Liver (tissue), 9 donors: ENCODE measurements around the gene DDX59. TPM values are rescaled to one million over a fixed set of nuclear protein-coding genes. Genes with fewer than 3 reads are reported as not detected.
A peak's percentile ranks its signal among the peaks of the same experiment; 100 is the strongest.

Source experiments
- DNase-seq: peaks from one replicate; pipeline ENCODE4 v3.0.0-alpha.2; 2017; ENCODE audit warnings: low spot score
- H3K27ac ChIP-seq, 2 donors: one replicate each; pipeline ENCODE4 v1.7.0; 2013; ENCODE audit warnings: inconsistent platforms in 2 of 2, low read length in 2 of 2, control low read depth in 1 of 2, low read depth in 1 of 2, mild to moderate bottlenecking in 1 of 2
- H3K27me3 ChIP-seq, 4 donors: one replicate each; pipeline versions ENCODE4 v1.6.1 to v1.7.0; 2013; ENCODE audit warnings: low read length in 3 of 4, inconsistent platforms in 1 of 4, mild to moderate bottlenecking in 1 of 4, moderate library complexity in 1 of 4; ENCODE audit not compliant: control insufficient read depth in 4 of 4, insufficient read depth in 4 of 4
- H3K36me3 ChIP-seq, 4 donors: one replicate each; pipeline versions ENCODE4 v1.6.1 to v1.7.0; 2013; ENCODE audit warnings: low read length in 3 of 4, mild to moderate bottlenecking in 3 of 4, low read depth in 1 of 4, moderate library complexity in 1 of 4; ENCODE audit not compliant: control insufficient read depth in 4 of 4, insufficient read depth in 3 of 4
- H3K4me1 ChIP-seq, 4 donors: one replicate each; pipeline versions ENCODE4 v1.6.1 to v1.7.0; 2013; ENCODE audit warnings: low read length in 3 of 4, mild to moderate bottlenecking in 3 of 4, moderate library complexity in 1 of 4; ENCODE audit not compliant: control insufficient read depth in 4 of 4, insufficient read depth in 4 of 4
- H3K4me3 ChIP-seq, 3 donors: one replicate each; pipeline versions ENCODE4 v1.6.1 to v1.7.0; 2013; ENCODE audit warnings: low read length in 3 of 3, control low read depth in 1 of 3, low read depth in 1 of 3, mild to moderate bottlenecking in 1 of 3
- H3K9ac ChIP-seq, 2 donors: one replicate each; pipeline ENCODE4 v1.7.0; 2013; ENCODE audit warnings: low read length in 2 of 2, mild to moderate bottlenecking in 2 of 2, moderate library complexity in 2 of 2, control low read depth in 1 of 2, low read depth in 1 of 2
- H3K9me3 ChIP-seq, 4 donors: one replicate each; pipeline versions ENCODE4 v1.6.1 to v1.7.0; 2013; ENCODE audit warnings: low read length in 3 of 4; ENCODE audit not compliant: control insufficient read depth in 4 of 4
- CTCF ChIP-seq: fragments of 150-350 bp; IDR thresholded peaks from 2 replicates; pipeline ENCODE4 v1.5.1; 2017; ENCODE audit warnings: improper control_type of control experiment, low read depth, low read length; ENCODE audit not compliant: missing input control
- EGR1 ChIP-seq, 2 donors: IDR thresholded peaks; 2 replicates each; pipeline ENCODE4 v1.6.1; 2016 to 2018; ENCODE audit warnings: antibody characterized with exemption in 2 of 2, low read depth in 2 of 2
- FOXA1 ChIP-seq: IDR thresholded peaks from 2 replicates; pipeline ENCODE4 v1.6.1; 2016; ENCODE audit warnings: antibody characterized with exemption
- FOXA2 ChIP-seq: IDR thresholded peaks from 2 replicates; pipeline ENCODE4 v1.6.1; 2016; ENCODE audit warnings: antibody characterized with exemption
- GABPA ChIP-seq, 2 donors: IDR thresholded peaks in 1 of 2; conservative IDR thresholded peaks in 1 of 2; 2 replicates each; pipeline ENCODE4 v1.6.1; 2016; ENCODE audit warnings: antibody characterized with exemption in 2 of 2, mild to moderate bottlenecking in 1 of 2, moderate library complexity in 1 of 2
- HNF4A ChIP-seq, 2 donors: conservative IDR thresholded peaks; 2 replicates each; pipeline ENCODE4 v1.6.1; 2016; ENCODE audit warnings: antibody characterized with exemption in 2 of 2, mild to moderate bottlenecking in 2 of 2
- HNF4G ChIP-seq: IDR thresholded peaks from 2 replicates; pipeline ENCODE4 v1.6.1; 2016; ENCODE audit warnings: antibody characterized with exemption
- NR2F2 ChIP-seq: IDR thresholded peaks from 2 replicates; pipeline ENCODE4 v1.6.1; 2016; ENCODE audit warnings: antibody characterized with exemption
- RXRA ChIP-seq, 2 donors: IDR thresholded peaks; 2 replicates each; pipeline ENCODE4 v1.6.1; 2017 to 2018; ENCODE audit warnings: antibody characterized with exemption in 2 of 2, mild to moderate bottlenecking in 1 of 2
- SP1 ChIP-seq: IDR thresholded peaks from 2 replicates; pipeline ENCODE4 v1.6.1; 2018; ENCODE audit warnings: antibody characterized with exemption, mild to moderate bottlenecking
- TAF1 ChIP-seq: conservative IDR thresholded peaks from 2 replicates; pipeline ENCODE4 v1.6.1; 2016; ENCODE audit warnings: antibody characterized with exemption, mild to moderate bottlenecking
- YY1 ChIP-seq: IDR thresholded peaks from 2 replicates; pipeline ENCODE4 v1.6.1; 2016; ENCODE audit warnings: antibody characterized with exemption, mild to moderate bottlenecking
- ZBTB33 ChIP-seq: IDR thresholded peaks from 2 replicates; pipeline ENCODE4 v1.6.1; 2016; ENCODE audit warnings: antibody characterized with exemption
- WGBS: extraction: QIAGEN DNeasy Blood & Tissue Kit; methylation state at CpG from one replicate; pipeline ENCODE4 v1.1.7; 2013; 5-methylcytosine and 5-hydroxymethylcytosine counted together
- polyA plus RNA-seq, 2 donors: library from polyadenylated mRNA; stranded (reverse) in 1 of 2; unstranded in 1 of 2; fragments of 200-250 nt in 1 of 2; fragments of >200 nt in 1 of 2; fragmentation: Nextera tagmentation in 1 of 2; extraction: Ambion mirVana in 1 of 2; gene quantifications; one replicate each; pipeline versions ENCODE4 v1.2.1 to v1.2.3, GENCODE V29; 2013 to 2015
- total RNA-seq, 2 donors: library from RNA; depleted of rRNA; stranded (reverse); fragments of >200 nt; gene quantifications; one replicate each; pipeline ENCODE4 v1.2.3, GENCODE V29; 2014
- TF ChIP-seq, protein P1 (sequence below): IDR thresholded peaks from 2 replicates; pipeline ENCODE4 v1.6.1; 2016; ENCODE audit warnings: antibody characterized with exemption
- TF ChIP-seq, protein P2 (sequence below): IDR thresholded peaks from 2 replicates; pipeline ENCODE4 v1.6.1; 2016; ENCODE audit warnings: antibody characterized with exemption
- TF ChIP-seq, protein P3 (sequence below): IDR thresholded peaks from 2 replicates; pipeline ENCODE4 v1.6.1; 2016; ENCODE audit warnings: antibody characterized with exemption, mild to moderate bottlenecking
- donor health status: healthy.
- donor health status: healthy.
- donor health status: healthy.
- donor health status: healthy.
- donor health status: healthy.

DDX59 gene
- total and polyA plus RNA-seq, 4 donors: 5.8 to 12.1 (median 8.6) TPM

GRCh38 chr1:200619894-200620272 is 49.8 kb downstream of the DDX59 start:
- H3K27me3 ChIP-seq: no peaks in the 10 kb centered on the region
- no peak for DNase-seq
- WGBS: 8% methylated on average over 6 of the region's 6 CpGs
- no peak for TF ChIP-seq NR2F2
- TF ChIP-seq CTCF: no peak
- no peak for TF ChIP-seq SP1
- TF ChIP-seq, protein P1, sequence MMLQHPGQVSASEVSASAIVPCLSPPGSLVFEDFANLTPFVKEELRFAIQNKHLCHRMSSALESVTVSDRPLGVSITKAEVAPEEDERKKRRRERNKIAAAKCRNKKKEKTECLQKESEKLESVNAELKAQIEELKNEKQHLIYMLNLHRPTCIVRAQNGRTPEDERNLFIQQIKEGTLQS: no peak
- TF ChIP-seq FOXA2: no peak
- TF ChIP-seq HNF4G: no peak
- no peaks in the 10 kb centered on the region for H3K36me3 ChIP-seq
- no peaks in the 10 kb centered on the region for H3K9me3 ChIP-seq
- peak overlapping the region in 2 of 3 donors; percentile 57 to 63 for H3K4me3 ChIP-seq
- peak overlapping the region in 1 of 2 donors; percentile 28 for H3K27ac ChIP-seq
- H3K9ac ChIP-seq: peak overlapping the region in 1 of 2 donors; percentile 23
- H3K4me1 ChIP-seq: peaks cover 1 to 12% (median 8%) of the 10 kb centered on the region in 4 donors

- Histone ChIP-seq H3K9ac (no peak overlapping the region), H3K27ac (no peak overlapping the region), H3K36me3 (no peaks in the 10 kb centered on the region), H3K4me1 (no peaks in the 10 kb centered on the region), H3K27me3 (no peaks in the 10 kb centered on the region), H3K4me3 (no peak overlapping the region), H3K9me3 (no peaks in the 10 kb centered on the region)
- TF ChIP-seq GABPA (IDR thresholded peaks at IDR 0.05 in 1 of 2, conservative IDR thresholded peaks at IDR 0.05 in 1 of 2) (no peak), EGR1 (IDR thresholded peaks at IDR 0.05; ENCODE audit: low read depth in 2 of 2) (no peak), FOXA1 (no peak), TAF1 (no peak), YY1 (no peak), HNF4A (conservative IDR thresholded peaks at IDR 0.05) (no peak)
- TF ChIP-seq, protein P1: no peak
- TF ChIP-seq, protein P2, sequence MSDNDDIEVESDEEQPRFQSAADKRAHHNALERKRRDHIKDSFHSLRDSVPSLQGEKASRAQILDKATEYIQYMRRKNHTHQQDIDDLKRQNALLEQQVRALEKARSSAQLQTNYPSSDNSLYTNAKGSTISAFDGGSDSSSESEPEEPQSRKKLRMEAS: no peak
- WGBS: 75% methylated on average over 2 of the region's 2 CpGs
- no peak for DNase-seq
Observed at GRCh38 chr1:200610846-200611245, 58.9 kb downstream of the DDX59 start.

DNA sequence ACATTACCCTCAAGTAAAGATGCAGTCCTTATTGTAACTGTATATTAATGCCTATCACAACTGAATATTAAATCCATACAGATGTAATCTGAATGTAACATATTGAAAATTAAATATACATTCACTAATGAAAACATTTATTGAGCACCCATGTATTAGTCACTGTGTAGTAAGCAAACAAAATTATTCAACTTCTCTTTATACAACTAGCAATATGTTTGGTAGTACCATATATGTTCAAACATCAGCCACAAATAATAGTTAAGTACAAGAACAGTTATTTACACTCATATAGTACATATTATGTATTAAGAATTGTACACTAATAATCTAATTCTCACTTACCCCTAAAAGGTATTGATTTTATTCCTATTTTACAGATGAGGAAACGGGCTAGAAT is 67.1 kb downstream of the DDX59 start:
- Histone ChIP-seq H3K36me3 (no peaks in the 10 kb centered on the region), H3K9me3 (no peaks in the 10 kb centered on the region), H3K27me3 (no peaks in the 10 kb centered on the region), H3K4me1 (no peaks in the 10 kb centered on the region), H3K4me3 (no peak overlapping the region), H3K9ac (no peak overlapping the region), H3K27ac (no peak overlapping the region)
- no peak for DNase-seq
- WGBS: 97% methylated on average over 1 of the region's 1 CpG
- TF ChIP-seq NR2F2 (no peak), EGR1 (IDR thresholded peaks at IDR 0.05; ENCODE audit: low read depth in 2 of 2) (no peak), FOXA1 (no peak), GABPA (IDR thresholded peaks at IDR 0.05 in 1 of 2, conservative IDR thresholded peaks at IDR 0.05 in 1 of 2) (no peak), YY1 (no peak), RXRA (IDR thresholded peaks at IDR 0.05) (no peak), ZBTB33 (no peak), SP1 (no peak), HNF4A (conservative IDR thresholded peaks at IDR 0.05) (no peak), FOXA2 (no peak), HNF4G (no peak)
- TF ChIP-seq, protein P2: no peak
- TF ChIP-seq, protein P3, sequence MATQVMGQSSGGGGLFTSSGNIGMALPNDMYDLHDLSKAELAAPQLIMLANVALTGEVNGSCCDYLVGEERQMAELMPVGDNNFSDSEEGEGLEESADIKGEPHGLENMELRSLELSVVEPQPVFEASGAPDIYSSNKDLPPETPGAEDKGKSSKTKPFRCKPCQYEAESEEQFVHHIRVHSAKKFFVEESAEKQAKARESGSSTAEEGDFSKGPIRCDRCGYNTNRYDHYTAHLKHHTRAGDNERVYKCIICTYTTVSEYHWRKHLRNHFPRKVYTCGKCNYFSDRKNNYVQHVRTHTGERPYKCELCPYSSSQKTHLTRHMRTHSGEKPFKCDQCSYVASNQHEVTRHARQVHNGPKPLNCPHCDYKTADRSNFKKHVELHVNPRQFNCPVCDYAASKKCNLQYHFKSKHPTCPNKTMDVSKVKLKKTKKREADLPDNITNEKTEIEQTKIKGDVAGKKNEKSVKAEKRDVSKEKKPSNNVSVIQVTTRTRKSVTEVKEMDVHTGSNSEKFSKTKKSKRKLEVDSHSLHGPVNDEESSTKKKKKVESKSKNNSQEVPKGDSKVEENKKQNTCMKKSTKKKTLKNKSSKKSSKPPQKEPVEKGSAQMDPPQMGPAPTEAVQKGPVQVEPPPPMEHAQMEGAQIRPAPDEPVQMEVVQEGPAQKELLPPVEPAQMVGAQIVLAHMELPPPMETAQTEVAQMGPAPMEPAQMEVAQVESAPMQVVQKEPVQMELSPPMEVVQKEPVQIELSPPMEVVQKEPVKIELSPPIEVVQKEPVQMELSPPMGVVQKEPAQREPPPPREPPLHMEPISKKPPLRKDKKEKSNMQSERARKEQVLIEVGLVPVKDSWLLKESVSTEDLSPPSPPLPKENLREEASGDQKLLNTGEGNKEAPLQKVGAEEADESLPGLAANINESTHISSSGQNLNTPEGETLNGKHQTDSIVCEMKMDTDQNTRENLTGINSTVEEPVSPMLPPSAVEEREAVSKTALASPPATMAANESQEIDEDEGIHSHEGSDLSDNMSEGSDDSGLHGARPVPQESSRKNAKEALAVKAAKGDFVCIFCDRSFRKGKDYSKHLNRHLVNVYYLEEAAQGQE: no peak
- TF ChIP-seq, protein P1: no peak
